ENCODE data around the gene EMILIN2. TPM values are rescaled to one million over a fixed set of nuclear protein-coding genes. Genes with fewer than 3 reads are reported as not detected.

EMILIN2 gene
- total and polyA plus RNA-seq, 2 of the 8 experiments (the other 6 are each of a cell fraction or from before 2014, with no cell fraction given) = 6.0 to 7.5 TPM

DNA sequence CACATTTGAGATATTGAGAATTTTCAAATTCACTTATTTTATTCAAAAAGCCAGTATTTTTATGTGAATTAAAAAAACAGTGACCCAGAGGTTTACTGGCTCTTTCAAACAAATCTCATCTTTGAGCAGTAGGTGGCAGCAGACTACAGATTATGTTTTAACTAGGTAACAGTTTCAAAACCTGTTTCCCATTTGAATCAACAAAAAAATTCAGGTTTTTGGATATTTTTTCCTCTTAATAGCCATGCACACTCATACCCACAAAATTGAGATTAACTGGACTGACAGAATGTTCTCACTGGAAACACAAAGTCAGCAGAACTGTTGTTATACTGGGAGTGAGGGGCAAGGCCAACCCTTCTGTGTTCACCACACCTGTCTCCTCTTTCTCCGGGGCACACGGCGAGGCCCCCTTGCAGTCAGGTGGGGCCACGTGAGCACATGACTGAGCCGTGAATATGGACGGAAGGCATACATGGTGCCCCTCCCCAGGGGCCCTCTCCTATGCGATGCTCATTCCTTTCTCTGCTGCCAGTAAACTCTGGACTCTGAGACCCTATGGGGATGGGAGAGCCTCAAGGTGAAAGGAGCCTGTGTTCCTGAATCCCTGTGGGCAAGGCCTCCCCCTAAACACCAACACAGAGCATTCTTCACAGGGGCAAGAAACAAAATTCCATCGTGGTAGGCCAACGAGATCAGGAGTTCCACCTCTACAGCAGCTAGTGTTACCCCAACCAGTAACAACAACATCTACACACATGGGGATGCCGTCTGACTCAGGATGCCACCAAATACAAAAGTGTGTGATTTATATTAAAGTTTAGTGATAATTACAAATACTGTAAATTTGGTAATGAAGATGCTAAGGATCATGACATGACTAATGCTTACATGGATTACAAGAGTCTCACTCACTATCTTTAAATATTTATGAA is 85.7 kb downstream of the EMILIN2 start:
- FAIRE-seq = peak; percentile 36
- no peak overlapping the region for H4K8ac ChIP-seq (ENCODE audit: extremely low read depth, insufficient read depth, low read length)
- H3K9ac ChIP-seq (replicated peaks in 1 of 4; ENCODE audit: extremely low read depth in 1 of 4, low read depth in 3 of 4, low read length in 3 of 4) = 0 out of 7 replicates have a peak overlapping the region, but pooled peaks of 1 of the 4 experiments have one; percentile 2
- H2AK5ac ChIP-seq (ENCODE audit: low read depth, low read length) = no peak overlapping the region
- no peaks in the 10 kb centered on the region for H4K20me1 ChIP-seq (replicated peaks in 1 of 2; ENCODE audit: control insufficient read depth in 1 of 2, insufficient read depth in 2 of 2, low read length in 2 of 2)
- no peak overlapping the region for H2BK12ac ChIP-seq (ENCODE audit: low read depth, low read length)
- no peak overlapping the region for H2BK120ac ChIP-seq (replicated peaks; ENCODE audit: low read depth, low read length)
- ChIA-PET POLR2A (ENCODE audit: partially characterized antibody) (no interaction called here), CTCF (ENCODE audit: partially characterized antibody) (interaction anchor here (0.7 to 3.3 kb wide), 20 partner anchors 15 to 314 kb away, joined by 3 to 19 read pairs (median 4); partner anchors contain the start of gene MYL12A)
- H3K23ac ChIP-seq (ENCODE audit: insufficient read length) = no peak overlapping the region
- peaks cover 2 to 6% (median 5%) of the 10 kb centered on the region in 4 experiments; a peak in 4 of 7 replicates for H3K4me1 ChIP-seq (replicated peaks in 1 of 4; ENCODE audit: control insufficient read depth in 3 of 4, insufficient read depth in 4 of 4, low read length in 3 of 4)
- no peak overlapping the region for H2BK15ac ChIP-seq (ENCODE audit: low read length)
- H3K4me2 ChIP-seq (ENCODE audit: insufficient read depth in 1 of 2, low read depth in 2 of 2, low read length in 2 of 2) = peak overlapping the region in 1 of 2 experiments; percentile 16; a peak in 1 of 4 replicates
- H3K27ac ChIP-seq (ENCODE audit: low read depth, low read length) = no peak overlapping the region; the same call in 1 of the 2 replicates
- H3K4me3 ChIP-seq (ENCODE audit: extremely low read depth in 1 of 4, insufficient read depth in 2 of 4, low read depth in 3 of 4, low read length in 4 of 4) = no peak overlapping the region
- no peaks in the 10 kb centered on the region for H3K79me2 ChIP-seq (ENCODE audit: control insufficient read depth in 1 of 2, insufficient read depth in 2 of 2, low read length in 2 of 2)
- no peaks in the 10 kb centered on the region for H3K79me1 ChIP-seq (ENCODE audit: low read depth, low read length)
- H3K9me3 ChIP-seq (ENCODE audit: insufficient read depth in 2 of 2, low read depth in 1 of 2, low read length in 1 of 2) = no peaks in the 10 kb centered on the region
- H3K4ac ChIP-seq (replicated peaks; ENCODE audit: insufficient read length, low read depth, low read length) = no peak overlapping the region
- DNase-seq (ENCODE audit: low read depth in 1 of 2, low spot score in 2 of 2) = peak in 1 of 2 experiments; percentile 63
- peaks cover 0 to 18% (median 7%) of the 10 kb centered on the region in 4 experiments; a peak in 4 of 8 replicates for H3K36me3 ChIP-seq (ENCODE audit: control insufficient read depth in 2 of 4, insufficient read depth in 4 of 4, low read length in 3 of 4)
- 65% methylated on average over 10 of the region's 10 CpGs; no CpG with 5 or more reads in 1 of the 2 experiments for WGBS, 2 experiments (ENCODE audit: extremely low coverage in 1 of 2, insufficient coverage in 1 of 2, insufficient read length in 1 of 2, insufficient replicate concordance in 2 of 2, low coverage in 1 of 2, low lambda C conversion rate in 2 of 2, missing lambda C conversion rate in 1 of 2)
- H3K14ac ChIP-seq (ENCODE audit: insufficient read length) = no peak overlapping the region
- H3K18ac ChIP-seq (ENCODE audit: extremely low read depth, low read length) = no peak overlapping the region
- H3K27me3 ChIP-seq (replicated peaks in 1 of 4; ENCODE audit: control insufficient read depth in 3 of 4, extremely low read depth in 1 of 4, insufficient read depth in 3 of 4, low read length in 3 of 4) = no peaks in the 10 kb centered on the region
- peak overlapping the region; percentile 12; the same call in 1 of the 2 replicates for H2AFZ ChIP-seq (ENCODE audit: low read length)
- H4K5ac ChIP-seq (ENCODE audit: insufficient read length, low read depth, low read length) = no peak overlapping the region
- H2BK5ac ChIP-seq (ENCODE audit: low read depth, low read length) = no peak overlapping the region
- no peak overlapping the region for H2BK20ac ChIP-seq (ENCODE audit: low read length)
- H3K56ac ChIP-seq (replicated peaks; ENCODE audit: insufficient read length, low read depth, low read length) = no peak overlapping the region
- no peak overlapping the region for H4K91ac ChIP-seq (replicated peaks; ENCODE audit: insufficient read length, low read length)
- no peaks in the 10 kb centered on the region; the same call in 1 of the 2 replicates for H3K23me2 ChIP-seq (ENCODE audit: low read depth, low read length)
- no peak for TF ChIP-seq CTBP2 (IDR thresholded peaks at IDR 0.05; ENCODE audit: borderline replicate concordance, insufficient read depth, insufficient read length, low read length)
- TF ChIP-seq, protein P1, sequence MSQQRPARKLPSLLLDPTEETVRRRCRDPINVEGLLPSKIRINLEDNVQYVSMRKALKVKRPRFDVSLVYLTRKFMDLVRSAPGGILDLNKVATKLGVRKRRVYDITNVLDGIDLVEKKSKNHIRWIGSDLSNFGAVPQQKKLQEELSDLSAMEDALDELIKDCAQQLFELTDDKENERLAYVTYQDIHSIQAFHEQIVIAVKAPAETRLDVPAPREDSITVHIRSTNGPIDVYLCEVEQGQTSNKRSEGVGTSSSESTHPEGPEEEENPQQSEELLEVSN (IDR thresholded peaks at IDR 0.05) = peak; percentile 67
- no peak for TF ChIP-seq RXRA (IDR thresholded peaks at IDR 0.05; ENCODE audit: insufficient read depth, low read depth, low read length)
- TF ChIP-seq KDM1A (IDR thresholded peaks at IDR 0.05; ENCODE audit: borderline replicate concordance, low read length) = no peak
- peak; percentile 35 for TF ChIP-seq ASH2L (IDR thresholded peaks at IDR 0.05; ENCODE audit: low read length)
- TF ChIP-seq, protein P2, sequence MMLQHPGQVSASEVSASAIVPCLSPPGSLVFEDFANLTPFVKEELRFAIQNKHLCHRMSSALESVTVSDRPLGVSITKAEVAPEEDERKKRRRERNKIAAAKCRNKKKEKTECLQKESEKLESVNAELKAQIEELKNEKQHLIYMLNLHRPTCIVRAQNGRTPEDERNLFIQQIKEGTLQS (IDR thresholded peaks at IDR 0.05; ENCODE audit: insufficient read depth, low read depth, low read length) = no peak
- peak; percentile 76 to 80 for TF ChIP-seq RAD21 (IDR thresholded peaks at IDR 0.05 in 1 of 2, conservative IDR thresholded peaks at IDR 0.05 in 1 of 2; ENCODE audit: low read depth in 2 of 2, low read length in 2 of 2)
- TF ChIP-seq KDM5A (IDR thresholded peaks at IDR 0.05; ENCODE audit: low read length) = no peak
